ENCODE measurements around the gene BRD3. TPM values are rescaled to one million over a fixed set of nuclear protein-coding genes. Genes with fewer than 3 reads are reported as not detected.
"Not testable (repeated sequence)": the region's sequence is repeated elsewhere in the genome, so short reads cannot be mapped to it uniquely, and the experiment has no call there.

BRD3 gene
- polyA plus RNA-seq (ENCODE audit: low read depth in 6 of 6): 10 to 100 TPM in 5 of 6 donors, 1 to 10 TPM in 1; 9.0 to 26.2 (median 15.1) TPM

DNA sequence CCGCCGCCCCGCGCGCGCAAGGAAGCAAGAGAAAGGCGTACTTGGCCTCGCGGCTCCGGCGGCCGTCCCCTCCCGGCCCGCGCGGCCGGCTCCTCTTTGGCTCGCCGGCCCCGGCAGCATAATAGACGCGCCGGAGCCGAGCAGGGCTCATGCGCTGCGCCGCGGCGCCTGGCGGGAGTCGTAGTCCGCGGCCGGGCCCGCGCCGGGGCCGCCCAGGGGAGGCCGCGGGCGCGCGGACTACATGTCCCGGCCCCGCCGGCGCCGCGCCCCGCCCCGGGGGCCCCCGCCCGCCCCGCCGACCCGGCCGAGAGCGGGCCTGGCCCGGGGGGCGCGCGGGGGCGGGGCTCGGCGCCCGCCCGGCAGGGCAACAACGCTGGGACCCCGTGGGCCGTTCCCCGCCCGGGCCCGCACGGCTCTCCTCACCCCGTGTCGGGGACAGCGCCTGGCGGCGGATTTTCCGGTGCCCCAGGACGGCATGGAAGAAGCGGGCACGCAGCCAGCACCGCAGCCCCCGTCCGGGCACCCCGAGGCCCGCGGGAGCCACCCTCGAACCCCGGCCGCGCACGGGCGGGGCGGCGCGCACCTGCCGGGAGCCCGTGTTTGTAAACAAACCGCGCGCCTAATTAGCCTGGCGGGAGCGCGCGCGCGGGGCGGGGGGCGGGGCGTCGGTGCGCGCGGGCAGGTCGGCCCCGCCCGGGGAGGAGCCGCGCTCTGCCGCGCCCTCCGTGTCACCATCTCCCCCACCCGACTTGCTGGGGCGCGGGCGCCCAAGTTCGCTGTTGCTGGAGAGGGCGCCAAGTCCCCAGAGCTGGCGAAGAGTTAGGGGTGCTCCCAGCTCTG lies at the start of gene BRD3:
BRD3 (minus strand) TSS at position 123 of the 840 bp plus-strand sequence. CDS start 14,549 bp downstream, outside the sequence.
- H3K36me3 Mint-ChIP-seq: no peaks in the 10 kb centered on the region
- peak within 1 kb of the TSS; percentile 83 to 95 (median 91) for H3K27ac Mint-ChIP-seq
- peak within 1 kb of the TSS; percentile 84 to 96 (median 92) for H3K4me3 Mint-ChIP-seq
- DNase-seq: peak; percentile 83
- peaks cover 3 to 21% (median 9%) of the 10 kb centered on the region in 3 donors for H3K27me3 Mint-ChIP-seq
- peaks cover 15 to 37% (median 33%) of the 10 kb centered on the region in 3 donors for H3K4me1 Mint-ChIP-seq
- ATAC-seq (ENCODE audit: low read depth in 2 of 2): peak; percentile 81
- no peaks in the 10 kb centered on the region for H3K9me3 Mint-ChIP-seq

DNA sequence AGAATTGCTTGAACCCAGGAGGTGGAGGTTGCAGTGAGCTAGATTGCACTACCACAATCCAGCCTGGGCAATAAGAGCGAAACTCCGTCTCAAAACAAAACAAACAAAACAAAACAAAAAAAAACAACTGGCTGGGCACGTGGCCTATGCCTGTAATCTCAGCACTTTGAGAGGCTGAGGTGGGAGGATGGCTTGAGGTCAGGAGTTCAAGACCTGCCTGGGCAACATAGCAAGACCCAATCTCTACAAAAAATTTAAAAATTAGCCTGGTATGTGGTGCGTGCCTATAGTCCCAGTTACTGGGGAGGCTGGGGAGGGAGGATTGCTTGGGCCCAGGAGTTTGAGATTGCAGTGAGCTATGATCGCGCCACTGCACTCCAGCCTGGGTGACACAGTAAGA lies 44.7 kb upstream of the BRD3 start:
- no peaks in the 10 kb centered on the region for H3K4me1 Mint-ChIP-seq
- no peak overlapping the region for H3K27ac Mint-ChIP-seq
- H3K27me3 Mint-ChIP-seq: peaks cover 0 to 14% (median 0%) of the 10 kb centered on the region in 3 donors
- no peaks in the 10 kb centered on the region for H3K9me3 Mint-ChIP-seq
- no peaks in the 10 kb centered on the region for H3K36me3 Mint-ChIP-seq
- no peak overlapping the region for H3K4me3 Mint-ChIP-seq
- ATAC-seq (ENCODE audit: low read depth in 2 of 2) (no peak), DNase-seq (no peak)

DNA sequence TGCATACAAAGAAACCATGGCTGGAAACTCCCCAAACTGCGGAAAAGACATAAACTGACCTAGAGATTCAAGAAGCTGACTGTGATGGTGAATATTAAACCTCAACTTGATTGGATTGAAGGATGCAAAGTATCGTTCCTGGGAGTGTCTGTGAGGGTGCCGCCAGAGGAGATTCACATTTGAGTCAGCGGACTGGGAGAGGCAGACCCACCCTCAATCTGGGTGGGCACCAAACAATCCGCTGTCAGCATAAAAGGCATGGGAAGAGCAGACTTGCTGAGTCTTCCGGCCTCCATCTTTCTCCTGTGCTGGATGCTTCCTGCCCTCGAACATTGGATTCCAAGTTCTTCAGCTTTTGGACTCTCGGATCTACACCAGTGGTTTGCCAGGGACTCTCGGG lies 43.2 kb upstream of the BRD3 start:
- no peak overlapping the region for H3K4me3 Mint-ChIP-seq
- peaks cover 0 to 20% (median 0%) of the 10 kb centered on the region in 3 donors for H3K27me3 Mint-ChIP-seq
- ATAC-seq (ENCODE audit: low read depth in 2 of 2) (no peak), DNase-seq (no peak)
- no peak overlapping the region for H3K27ac Mint-ChIP-seq
- no peaks in the 10 kb centered on the region for H3K9me3 Mint-ChIP-seq
- no peaks in the 10 kb centered on the region for H3K4me1 Mint-ChIP-seq
- H3K36me3 Mint-ChIP-seq: no peaks in the 10 kb centered on the region

DNA sequence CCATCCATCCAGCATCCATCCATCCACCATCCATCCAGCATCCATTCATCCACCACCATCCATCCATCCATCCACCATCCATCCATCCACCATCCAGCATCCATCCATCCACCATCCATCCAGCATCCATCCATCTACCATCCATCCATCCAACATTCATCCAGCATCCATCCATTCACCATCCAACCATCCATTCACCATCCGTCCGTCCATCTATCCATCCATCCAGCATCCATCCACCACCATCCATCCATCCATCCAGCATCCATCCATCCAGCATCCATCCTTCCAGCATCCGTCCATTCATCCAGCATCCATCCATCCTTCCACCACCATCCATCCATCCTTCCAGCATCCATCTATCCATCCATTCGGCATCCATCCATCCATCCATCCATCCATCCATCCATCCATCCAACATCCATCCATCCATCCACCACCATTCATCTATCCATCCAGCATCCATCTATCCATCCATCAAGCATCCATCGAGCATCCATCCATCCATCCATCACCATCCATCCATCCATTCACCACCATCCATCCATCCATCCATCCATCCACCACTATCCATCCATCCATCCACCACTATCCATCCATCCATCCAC lies 35.7 kb upstream of the BRD3 start:
- Mint-ChIP-seq H3K4me1 (peaks cover 6 to 11% (median 7%) of the 10 kb centered on the region in 3 donors), H3K36me3 (peaks cover 0 to 14% of the 10 kb centered on the region in 2 donors), H3K27me3 (peaks cover 11 to 51% (median 36%) of the 10 kb centered on the region in 3 donors), H3K27ac (no peak overlapping the region), H3K9me3 (peaks cover 0 to 12% (median 0%) of the 10 kb centered on the region in 7 donors), H3K4me3 (no peak overlapping the region)
- DNase-seq (no peak), ATAC-seq (ENCODE audit: low read depth in 2 of 2) (no peak)

DNA sequence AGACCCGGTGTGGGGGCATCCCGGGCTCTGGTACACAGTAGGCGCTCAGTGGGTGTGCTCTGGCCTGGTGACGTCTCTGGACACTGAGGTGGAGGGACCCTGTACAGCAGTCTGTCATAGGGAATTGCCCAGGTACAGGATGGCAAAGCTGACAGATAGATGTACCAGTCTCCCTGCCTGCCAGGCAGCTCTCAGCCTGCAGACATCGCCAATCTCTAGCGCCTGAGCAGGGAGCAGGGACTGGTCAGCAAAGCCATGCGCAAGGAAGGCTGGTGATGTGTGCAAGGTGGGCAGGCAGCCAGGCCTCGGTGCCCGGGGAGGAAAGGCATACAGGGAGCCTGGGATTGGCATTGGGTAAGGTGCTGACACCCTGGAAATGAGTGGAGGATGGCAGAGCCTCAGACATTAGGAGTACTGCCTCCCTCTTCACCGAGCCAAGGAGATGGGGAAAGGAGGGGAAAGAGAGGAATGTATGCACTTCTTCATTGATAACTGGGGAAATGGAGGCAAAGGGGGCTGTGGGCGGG lies 33.9 kb upstream of the BRD3 start:
- H3K4me1 Mint-ChIP-seq: peaks cover 6 to 11% (median 7%) of the 10 kb centered on the region in 3 donors
- no peak overlapping the region for H3K27ac Mint-ChIP-seq
- no peak overlapping the region for H3K4me3 Mint-ChIP-seq

DNA sequence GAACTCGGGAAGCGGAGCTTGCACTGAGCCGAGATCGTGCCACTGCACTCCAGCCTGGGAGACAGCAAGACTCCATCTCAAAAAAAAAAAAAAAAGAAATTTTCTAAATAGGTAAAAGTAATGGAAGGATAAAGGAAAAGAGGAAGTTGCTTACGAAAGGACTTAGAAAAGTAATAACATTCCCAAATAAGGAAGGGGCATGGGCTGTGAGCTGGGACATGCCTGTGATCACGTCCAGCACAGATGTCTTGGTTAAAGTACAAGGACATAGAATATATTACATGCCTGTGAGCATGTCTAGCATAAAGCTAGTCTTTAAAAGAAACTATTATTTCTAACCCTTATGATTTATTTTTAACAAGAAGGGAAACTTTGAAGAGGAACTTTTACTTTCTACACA lies 33.3 kb upstream of the BRD3 start:
- H3K4me3 Mint-ChIP-seq: peak overlapping the region in 1 of 8 donors; percentile 69
- H3K27ac Mint-ChIP-seq; DNase-seq; ATAC-seq (ENCODE audit: low read depth in 2 of 2): not testable (repeated sequence)
- H3K4me1 Mint-ChIP-seq: peaks cover 6 to 11% (median 7%) of the 10 kb centered on the region in 3 donors
- peaks cover 19 to 48% (median 36%) of the 10 kb centered on the region in 3 donors for H3K27me3 Mint-ChIP-seq
- H3K9me3 Mint-ChIP-seq: peaks cover 0 to 12% (median 0%) of the 10 kb centered on the region in 7 donors
- H3K36me3 Mint-ChIP-seq: peaks cover 0 to 14% of the 10 kb centered on the region in 2 donors

More for the DNA sequence above, 33.9 kb upstream of the BRD3 start:
- peaks cover 0 to 14% of the 10 kb centered on the region in 2 donors for H3K36me3 Mint-ChIP-seq
- H3K27me3 Mint-ChIP-seq: peaks cover 15 to 51% (median 36%) of the 10 kb centered on the region in 3 donors
- DNase-seq (no peak), ATAC-seq (ENCODE audit: low read depth in 2 of 2) (no peak)
- H3K9me3 Mint-ChIP-seq: peaks cover 0 to 12% (median 0%) of the 10 kb centered on the region in 7 donors

DNA sequence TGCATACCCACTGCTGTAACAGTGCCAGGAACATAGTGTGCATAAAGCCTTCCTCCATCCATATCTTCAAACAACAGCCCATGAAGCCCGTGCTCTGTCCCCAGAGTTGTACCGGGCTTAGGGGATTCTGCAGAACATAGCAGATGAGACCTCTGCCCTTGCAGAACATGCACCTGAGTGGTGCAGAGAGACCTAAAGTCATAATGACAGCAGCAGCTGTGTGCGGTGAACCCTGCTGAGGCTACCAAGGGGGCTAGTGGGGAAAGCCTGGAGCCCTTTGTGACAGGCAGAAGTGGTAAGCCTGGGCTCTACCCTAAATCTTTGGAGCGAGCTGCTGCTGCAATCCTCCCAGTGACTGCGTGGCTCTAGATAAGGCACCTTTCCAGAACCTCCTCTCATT lies 32.2 kb upstream of the BRD3 start:
- Mint-ChIP-seq H3K4me1 (peaks cover 6 to 11% (median 7%) of the 10 kb centered on the region in 3 donors), H3K27ac (no peak overlapping the region), H3K27me3 (peaks cover 20 to 47% (median 36%) of the 10 kb centered on the region in 3 donors), H3K4me3 (no peak overlapping the region), H3K36me3 (peaks cover 0 to 14% of the 10 kb centered on the region in 2 donors), H3K9me3 (peaks cover 0 to 12% (median 0%) of the 10 kb centered on the region in 7 donors)
- ATAC-seq (ENCODE audit: low read depth in 2 of 2) (no peak), DNase-seq (no peak)

DNA sequence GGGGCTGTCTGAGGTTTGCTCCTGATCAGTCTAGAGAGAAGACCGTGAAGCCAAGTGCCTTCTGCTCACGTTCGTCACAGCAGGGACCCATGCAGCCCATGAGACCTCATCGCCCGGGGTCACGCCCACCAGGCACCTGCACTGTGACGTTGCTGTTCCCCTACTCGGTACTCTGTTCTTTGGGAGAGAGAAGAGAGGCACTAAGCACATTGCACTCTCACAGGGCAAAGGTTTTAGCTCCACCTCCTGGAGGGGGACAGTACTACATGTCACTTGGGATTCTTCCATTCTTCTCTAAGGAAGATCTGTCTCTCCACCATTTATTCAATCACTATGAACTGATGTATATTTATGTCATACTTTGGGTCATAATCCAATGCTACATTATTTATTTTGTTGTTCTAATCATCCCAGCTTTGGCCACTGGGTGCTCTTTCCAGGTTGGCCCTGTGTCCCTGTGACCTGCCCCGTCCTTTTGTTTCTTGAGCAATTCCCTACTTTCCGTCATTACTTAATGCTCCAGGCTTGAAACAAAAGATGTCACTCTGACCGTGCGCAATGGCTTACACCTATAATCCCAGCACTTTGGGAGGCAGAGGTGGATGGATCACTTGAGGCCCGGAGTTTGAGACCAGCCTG lies 31.4 kb upstream of the BRD3 start:
- Mint-ChIP-seq H3K9me3 (peaks cover 0 to 11% (median 0%) of the 10 kb centered on the region in 7 donors), H3K27me3 (peaks cover 20 to 44% (median 30%) of the 10 kb centered on the region in 3 donors), H3K27ac (peak overlapping the region in 4 of 6 donors; percentile 56 to 84 (median 75)), H3K4me3 (no peak overlapping the region), H3K4me1 (peaks cover 6 to 11% (median 7%) of the 10 kb centered on the region in 3 donors), H3K36me3 (peaks cover 0 to 13% of the 10 kb centered on the region in 2 donors)
- DNase-seq (peak; percentile 65), ATAC-seq (ENCODE audit: low read depth in 2 of 2) (peak; percentile 98 to 100)

DNA sequence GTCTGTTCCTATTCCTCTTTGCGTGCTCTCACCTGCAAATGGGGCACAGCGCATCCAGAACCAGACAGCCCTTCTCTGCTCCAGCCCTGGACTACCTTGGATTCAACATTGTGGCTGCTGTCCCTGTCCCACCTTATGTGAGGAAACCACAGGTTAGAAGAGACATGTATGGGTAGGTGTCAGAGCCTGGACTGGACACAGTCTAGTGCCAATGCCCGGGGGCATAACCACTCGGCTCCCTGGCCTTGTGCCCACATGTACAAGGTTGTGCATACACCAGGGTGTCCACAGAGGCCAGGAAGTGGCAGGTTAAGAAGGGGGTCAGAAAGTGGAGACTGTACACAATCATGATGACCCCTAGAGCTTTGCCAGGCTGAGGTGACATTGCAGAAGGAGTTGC lies 22.1 kb upstream of the BRD3 start:
- peak overlapping the region in 1 of 6 donors; percentile 16 for H3K27ac Mint-ChIP-seq
- ATAC-seq (ENCODE audit: low read depth in 2 of 2) (no peak), DNase-seq (no peak)
- H3K9me3 Mint-ChIP-seq: peaks cover 0 to 7% (median 1%) of the 10 kb centered on the region in 7 donors
- H3K27me3 Mint-ChIP-seq: peaks cover 6 to 40% (median 39%) of the 10 kb centered on the region in 3 donors
- H3K36me3 Mint-ChIP-seq: peaks cover 0 to 4% of the 10 kb centered on the region in 2 donors
- H3K4me1 Mint-ChIP-seq: peaks cover 0 to 4% (median 0%) of the 10 kb centered on the region in 3 donors
- H3K4me3 Mint-ChIP-seq: no peak overlapping the region

DNA sequence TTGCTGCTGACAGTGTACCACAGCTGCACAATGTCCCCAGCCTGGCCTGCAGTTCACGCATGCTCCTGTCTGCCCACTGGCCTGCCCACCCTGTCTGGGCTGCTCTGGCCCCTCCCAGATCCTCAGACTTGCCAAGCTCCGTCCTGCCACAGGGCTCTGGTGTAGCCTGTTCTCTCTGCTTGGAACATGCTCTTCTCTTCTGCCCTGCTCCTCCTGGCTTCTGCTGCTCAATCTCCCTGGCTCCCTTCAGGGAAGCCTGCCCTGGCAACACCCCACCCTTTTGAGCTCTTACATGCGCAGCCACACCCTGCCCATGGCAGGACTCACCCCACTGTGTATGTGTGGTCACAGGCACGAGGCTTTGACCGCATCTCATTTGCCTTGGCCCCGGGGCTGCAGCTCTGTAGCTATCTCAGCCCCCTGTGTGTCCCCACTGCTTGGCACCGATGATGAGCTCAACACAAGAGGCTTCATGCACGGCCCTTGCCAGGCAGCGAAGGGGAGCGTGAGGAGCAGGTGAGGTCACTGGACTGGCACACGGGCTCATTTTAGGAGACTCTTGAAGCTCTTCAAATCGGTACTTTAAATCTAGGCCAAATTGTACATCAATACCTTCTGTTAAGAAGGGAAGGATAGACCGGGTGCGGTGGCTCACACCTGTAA lies 20.4 kb upstream of the BRD3 start:
- peaks cover 0 to 4% (median 0%) of the 10 kb centered on the region in 3 donors for H3K4me1 Mint-ChIP-seq
- no peak overlapping the region for H3K4me3 Mint-ChIP-seq
- peaks cover 0 to 7% (median 1%) of the 10 kb centered on the region in 7 donors for H3K9me3 Mint-ChIP-seq
- peak overlapping the region in 1 of 6 donors; percentile 32 for H3K27ac Mint-ChIP-seq
- peaks cover 0 to 32% (median 30%) of the 10 kb centered on the region in 3 donors for H3K27me3 Mint-ChIP-seq
- ATAC-seq (ENCODE audit: low read depth in 2 of 2): no peak
- H3K36me3 Mint-ChIP-seq: peaks cover 0 to 4% of the 10 kb centered on the region in 2 donors
- no peak for DNase-seq

DNA sequence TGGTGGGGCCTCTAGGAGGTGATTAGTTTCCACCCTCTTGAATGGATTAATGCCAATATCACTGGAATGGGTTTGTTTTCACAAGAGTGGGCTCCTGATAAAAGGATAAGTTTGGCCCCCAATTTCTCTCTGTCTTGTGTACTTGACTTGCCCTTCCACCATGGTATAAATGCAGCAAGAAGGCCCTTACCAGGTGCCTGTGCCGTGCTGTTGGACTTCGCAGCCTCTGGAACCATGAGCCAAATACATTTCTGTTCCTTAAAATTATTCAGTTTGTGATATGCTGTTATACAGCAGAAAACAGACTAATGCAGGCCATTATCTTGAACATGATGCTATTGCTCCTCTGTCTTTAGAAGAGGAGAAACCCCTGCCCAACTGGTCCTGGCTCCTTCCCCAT lies 17.8 kb upstream of the BRD3 start:
- ATAC-seq (ENCODE audit: low read depth in 2 of 2): no peak
- peaks cover 4 to 32% (median 32%) of the 10 kb centered on the region in 3 donors for H3K27me3 Mint-ChIP-seq
- peaks cover 0 to 4% (median 0%) of the 10 kb centered on the region in 3 donors for H3K4me1 Mint-ChIP-seq
- no peak overlapping the region for H3K27ac Mint-ChIP-seq
- no peak overlapping the region for H3K4me3 Mint-ChIP-seq
- peaks cover 0 to 9% (median 4%) of the 10 kb centered on the region in 7 donors for H3K9me3 Mint-ChIP-seq
- no peak for DNase-seq
- peaks cover 0 to 4% of the 10 kb centered on the region in 2 donors for H3K36me3 Mint-ChIP-seq

DNA sequence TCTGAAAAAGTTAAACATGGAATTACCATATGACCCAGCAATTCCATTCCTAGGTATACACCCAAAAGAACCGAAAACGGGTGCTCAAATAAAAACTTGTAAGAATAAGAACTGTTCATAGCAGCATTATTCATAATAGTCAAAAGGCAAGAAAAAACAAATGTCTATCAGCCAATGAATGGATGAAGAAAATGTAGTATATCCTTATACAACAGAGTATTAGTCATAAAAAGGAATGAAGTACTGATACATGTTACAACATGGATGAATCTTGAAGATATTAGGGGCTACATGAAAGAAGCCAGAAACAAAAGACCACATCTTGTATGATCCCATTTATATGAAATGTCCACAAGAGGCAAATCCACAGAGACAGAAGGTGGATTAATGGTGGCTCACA lies 15.6 kb upstream of the BRD3 start:
- no peak for ATAC-seq (ENCODE audit: low read depth in 2 of 2)
- no peak for DNase-seq
- Mint-ChIP-seq H3K27me3 (peaks cover 4 to 31% (median 25%) of the 10 kb centered on the region in 3 donors), H3K9me3 (peaks cover 0 to 22% (median 14%) of the 10 kb centered on the region in 7 donors), H3K4me1 (no peaks in the 10 kb centered on the region), H3K27ac (no peak overlapping the region), H3K36me3 (peaks cover 0 to 11% of the 10 kb centered on the region in 2 donors), H3K4me3 (no peak overlapping the region)

Measured in naive B cell (primary cell).